ENCODE data around the gene OLFML1.

The OLFML1 gene

GRCh38 chr11:7485186-7486097 is at the start of gene OLFML1:
Gene OLFML1 (plus strand): TSS chr11:7485506. CDS start chr11:7485876, 370 bp downstream.
- Mint-ChIP-seq H3K27ac (no peak within 1 kb of the TSS), H3K36me3 (peaks cover 2% of the 10 kb centered on the region), H3K9me3 (ENCODE audit: low read depth) (no peaks in the 10 kb centered on the region), H3K4me3 (no peak within 1 kb of the TSS), H3K27me3 (no peaks in the 10 kb centered on the region), H3K4me1 (ENCODE audit: low read depth) (no peaks in the 10 kb centered on the region)

DNA sequence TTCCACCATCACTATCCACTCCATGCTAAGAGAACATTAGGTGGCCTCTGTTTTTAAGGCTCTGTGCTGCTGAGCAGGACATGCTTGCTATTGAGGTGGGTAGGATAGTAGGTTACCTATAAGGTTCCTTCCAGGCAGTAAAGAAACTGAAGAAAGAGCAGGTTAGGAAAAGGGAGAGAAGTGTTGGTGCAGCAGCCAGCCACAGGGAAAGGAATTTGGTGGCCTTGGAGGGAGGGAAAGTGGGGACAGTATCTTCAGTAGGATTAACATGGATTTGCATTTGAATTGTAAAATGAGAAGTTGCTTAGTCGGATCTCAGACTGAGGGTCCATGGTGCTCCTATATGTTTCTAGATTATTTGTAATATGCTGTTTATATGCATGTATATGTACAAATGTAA is 49.2 kb upstream of the OLFML1 start:
- H3K36me3 Mint-ChIP-seq = peaks cover 9% of the 10 kb centered on the region
- H3K4me1 Mint-ChIP-seq (ENCODE audit: low read depth) = peaks cover 23% of the 10 kb centered on the region
- no peaks in the 10 kb centered on the region for H3K27me3 Mint-ChIP-seq
- peak overlapping the region; percentile 71 for H3K4me3 Mint-ChIP-seq
- H3K9me3 Mint-ChIP-seq (ENCODE audit: low read depth) = no peaks in the 10 kb centered on the region
- H3K27ac Mint-ChIP-seq = no peak overlapping the region

GRCh38 chr11:7436657-7437056 is 48.6 kb upstream of the OLFML1 start:
- peaks cover 9% of the 10 kb centered on the region for H3K36me3 Mint-ChIP-seq
- no peaks in the 10 kb centered on the region for H3K27me3 Mint-ChIP-seq
- H3K9me3 Mint-ChIP-seq (ENCODE audit: low read depth) = no peaks in the 10 kb centered on the region
- peaks cover 23% of the 10 kb centered on the region for H3K4me1 Mint-ChIP-seq (ENCODE audit: low read depth)
- H3K4me3 Mint-ChIP-seq = peak overlapping the region; percentile 71
- peak overlapping the region; percentile 74 for H3K27ac Mint-ChIP-seq

GRCh38 chr11:7437696-7438095 is 47.6 kb upstream of the OLFML1 start:
- no peak overlapping the region for H3K27ac Mint-ChIP-seq
- no peaks in the 10 kb centered on the region for H3K27me3 Mint-ChIP-seq
- H3K4me1 Mint-ChIP-seq (ENCODE audit: low read depth) = peaks cover 23% of the 10 kb centered on the region
- no peak overlapping the region for H3K4me3 Mint-ChIP-seq
- H3K9me3 Mint-ChIP-seq (ENCODE audit: low read depth) = no peaks in the 10 kb centered on the region
- H3K36me3 Mint-ChIP-seq = peaks cover 9% of the 10 kb centered on the region

DNA sequence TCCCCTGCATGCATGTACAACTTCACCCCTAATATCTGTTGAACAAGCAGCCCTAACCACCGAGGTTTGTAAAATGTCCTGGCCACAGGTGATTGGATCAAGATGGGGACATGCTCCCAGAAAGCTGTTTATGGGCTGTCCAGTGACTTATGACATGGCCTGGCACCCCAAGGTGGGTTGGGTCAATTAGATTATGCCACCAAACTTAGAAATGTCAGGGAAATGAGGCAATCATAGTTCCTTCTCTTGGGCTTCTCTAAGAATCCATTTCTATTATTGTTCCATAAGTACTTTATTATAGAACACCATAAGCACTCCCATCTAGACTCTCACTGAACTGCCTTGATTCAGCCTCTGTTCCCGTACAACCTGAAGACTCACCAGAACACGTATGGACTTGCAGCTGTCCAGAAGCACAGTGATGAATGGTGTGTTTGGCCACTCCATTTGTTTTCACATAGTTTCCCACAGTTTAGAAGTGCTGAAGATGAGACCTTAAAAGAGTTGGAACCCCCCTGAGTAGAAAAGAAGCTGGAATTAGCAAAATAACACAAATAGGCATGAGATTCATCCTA is 45.5 kb upstream of the OLFML1 start:
- H3K27me3 Mint-ChIP-seq = no peaks in the 10 kb centered on the region
- H3K9me3 Mint-ChIP-seq (ENCODE audit: low read depth) = no peaks in the 10 kb centered on the region
- peaks cover 23% of the 10 kb centered on the region for H3K4me1 Mint-ChIP-seq (ENCODE audit: low read depth)
- H3K4me3 Mint-ChIP-seq = no peak overlapping the region
- H3K36me3 Mint-ChIP-seq = peaks cover 8% of the 10 kb centered on the region
- H3K27ac Mint-ChIP-seq = no peak overlapping the region

GRCh38 chr11:7442588-7443215 is 42.6 kb upstream of the OLFML1 start:
- Mint-ChIP-seq H3K9me3 (ENCODE audit: low read depth) (no peaks in the 10 kb centered on the region), H3K27ac (no peak overlapping the region), H3K4me1 (ENCODE audit: low read depth) (peaks cover 3% of the 10 kb centered on the region), H3K27me3 (no peaks in the 10 kb centered on the region), H3K36me3 (peaks cover 7% of the 10 kb centered on the region), H3K4me3 (no peak overlapping the region)

DNA sequence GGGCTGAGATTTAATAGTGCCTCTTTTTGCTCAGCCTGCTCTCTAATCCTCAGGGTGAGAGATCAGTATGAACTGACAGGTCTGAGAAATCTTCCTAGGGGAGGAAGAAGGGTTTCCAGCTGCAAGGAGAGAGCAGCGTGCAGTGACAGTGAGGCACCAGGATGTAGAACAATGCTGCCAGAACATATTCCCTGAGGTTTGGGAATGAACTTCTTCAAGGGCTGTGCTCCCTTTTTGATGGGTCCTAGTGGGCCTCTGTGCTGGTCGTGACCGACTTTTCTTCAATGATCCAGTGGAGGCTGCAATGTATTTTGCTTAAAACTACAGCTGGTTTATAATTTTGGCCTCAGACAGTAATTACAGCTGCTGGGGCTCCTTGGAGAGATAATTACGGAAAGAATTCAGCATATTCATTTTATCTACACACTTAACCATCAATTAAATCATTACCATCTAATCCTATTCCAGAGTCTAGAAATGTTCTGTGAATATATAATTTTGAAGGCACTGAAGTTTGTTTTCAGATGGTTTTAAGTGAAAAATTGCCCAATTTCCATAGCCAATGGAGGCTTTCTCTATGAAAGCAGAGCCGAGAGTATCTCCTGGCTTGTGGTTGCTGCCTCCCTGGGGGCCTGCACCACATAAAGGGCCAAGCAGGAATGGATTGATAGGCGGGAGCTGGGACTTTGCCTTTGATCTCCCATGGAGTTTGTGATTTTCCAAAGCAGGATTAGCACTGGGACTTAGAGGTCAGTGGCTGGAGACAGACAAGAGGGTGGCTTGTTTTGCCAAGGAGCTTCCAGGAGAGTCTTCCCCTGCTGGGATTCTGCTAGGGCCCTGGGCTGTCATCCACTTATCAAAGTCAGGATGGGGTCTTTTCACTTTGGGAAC is 41.0 kb upstream of the OLFML1 start:
- Mint-ChIP-seq H3K27me3 (no peaks in the 10 kb centered on the region), H3K4me3 (no peak overlapping the region), H3K36me3 (peaks cover 4% of the 10 kb centered on the region), H3K9me3 (ENCODE audit: low read depth) (no peaks in the 10 kb centered on the region), H3K4me1 (ENCODE audit: low read depth) (no peaks in the 10 kb centered on the region), H3K27ac (no peak overlapping the region)

- Mint-ChIP-seq H3K4me1 (ENCODE audit: low read depth) (no peaks in the 10 kb centered on the region), H3K36me3 (peaks cover 2% of the 10 kb centered on the region)
Measured at GRCh38 chr11:7445564-7445963, 39.7 kb upstream of the OLFML1 start.

GRCh38 chr11:7448201-7448600 is 37.1 kb upstream of the OLFML1 start:
- Mint-ChIP-seq H3K9me3 (ENCODE audit: low read depth) (no peaks in the 10 kb centered on the region), H3K4me3 (no peak overlapping the region), H3K27me3 (no peaks in the 10 kb centered on the region), H3K27ac (no peak overlapping the region), H3K4me1 (ENCODE audit: low read depth) (no peaks in the 10 kb centered on the region), H3K36me3 (no peaks in the 10 kb centered on the region)

More at GRCh38 chr11:7445564-7445963, 39.7 kb upstream of the OLFML1 start:
- Mint-ChIP-seq H3K4me3 (no peak overlapping the region), H3K27ac (no peak overlapping the region), H3K27me3 (no peaks in the 10 kb centered on the region), H3K9me3 (ENCODE audit: low read depth) (no peaks in the 10 kb centered on the region)

DNA sequence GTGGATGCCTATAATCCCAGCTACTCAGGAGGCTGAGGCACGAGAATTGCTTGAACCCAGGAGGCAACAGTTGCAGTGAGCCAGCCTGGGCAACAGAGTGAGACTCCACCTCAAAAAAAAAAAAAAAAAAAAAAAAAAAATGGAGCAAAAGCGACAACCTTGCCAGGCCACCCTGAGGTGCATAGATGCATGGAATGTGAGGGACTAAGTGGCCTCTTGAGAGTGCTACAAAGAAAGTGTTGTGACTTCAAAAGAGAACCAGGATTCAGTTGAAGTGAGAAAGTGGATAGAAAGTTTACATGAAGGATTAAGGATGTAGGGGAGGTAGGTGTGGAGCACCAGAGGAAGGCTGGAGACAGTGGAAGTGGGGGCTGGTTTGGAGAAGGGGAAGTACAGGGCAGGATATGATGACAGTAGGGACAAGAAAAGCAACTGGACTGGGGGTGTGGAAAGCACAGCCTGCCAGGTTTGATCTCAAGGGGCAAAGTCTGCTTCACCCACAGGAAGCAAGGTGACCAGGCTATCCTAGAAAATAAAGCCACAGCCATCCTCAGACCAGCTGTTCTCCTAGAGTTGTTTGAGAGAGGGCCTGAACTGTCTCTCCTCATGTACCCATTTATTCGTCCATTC is 36.0 kb upstream of the OLFML1 start:
- Mint-ChIP-seq H3K27ac (no peak overlapping the region), H3K36me3 (no peaks in the 10 kb centered on the region), H3K27me3 (no peaks in the 10 kb centered on the region), H3K4me1 (ENCODE audit: low read depth) (no peaks in the 10 kb centered on the region), H3K4me3 (no peak overlapping the region), H3K9me3 (ENCODE audit: low read depth) (no peaks in the 10 kb centered on the region)

DNA sequence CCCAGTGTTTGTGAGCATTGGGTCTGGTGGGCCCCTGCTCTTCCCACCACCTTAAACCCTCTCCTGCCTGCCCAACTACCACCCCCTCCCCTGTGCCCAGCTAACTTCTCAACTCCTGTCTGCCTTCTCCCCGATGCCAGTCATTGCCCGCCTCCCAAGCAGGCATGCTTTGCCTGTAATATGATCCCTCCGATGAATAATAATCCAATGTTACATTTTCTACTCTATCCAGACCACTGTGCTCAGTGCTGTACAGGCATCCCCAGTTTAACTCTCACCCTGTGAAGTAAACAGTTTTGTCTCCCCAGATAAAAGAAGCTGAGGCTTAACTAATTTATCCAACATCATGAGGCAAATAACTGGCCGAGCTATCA is 35.5 kb upstream of the OLFML1 start:
- no peak overlapping the region for H3K27ac Mint-ChIP-seq
- H3K36me3 Mint-ChIP-seq = no peaks in the 10 kb centered on the region
- no peaks in the 10 kb centered on the region for H3K9me3 Mint-ChIP-seq (ENCODE audit: low read depth)
- no peak overlapping the region for H3K4me3 Mint-ChIP-seq
- no peaks in the 10 kb centered on the region for H3K4me1 Mint-ChIP-seq (ENCODE audit: low read depth)
- no peaks in the 10 kb centered on the region for H3K27me3 Mint-ChIP-seq

- Mint-ChIP-seq H3K27ac (no peak overlapping the region), H3K9me3 (ENCODE audit: low read depth) (no peaks in the 10 kb centered on the region), H3K4me3 (no peak overlapping the region), H3K36me3 (no peaks in the 10 kb centered on the region), H3K27me3 (no peaks in the 10 kb centered on the region), H3K4me1 (ENCODE audit: low read depth) (no peaks in the 10 kb centered on the region)
Measured at GRCh38 chr11:7450836-7451235, 34.5 kb upstream of the OLFML1 start.

DNA sequence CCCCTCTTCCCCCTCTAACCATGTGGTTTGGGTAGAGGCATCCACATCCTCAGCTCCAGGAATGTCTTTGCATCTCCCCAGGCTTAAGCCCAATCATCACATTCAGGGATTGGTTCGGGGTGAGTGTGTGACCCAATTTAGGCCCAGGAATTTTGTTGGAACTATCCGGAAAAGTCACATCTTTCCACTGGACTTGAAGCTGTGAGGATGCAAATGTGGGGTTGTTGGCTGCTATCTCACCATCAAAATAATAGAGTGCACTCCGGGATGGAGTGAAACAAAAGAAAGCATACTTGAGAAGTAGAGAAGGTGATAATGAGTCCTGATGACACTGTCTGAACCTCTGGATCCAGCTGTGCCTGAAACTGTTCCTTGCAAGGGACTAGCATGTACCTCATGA is 33.8 kb upstream of the OLFML1 start:
- H3K36me3 Mint-ChIP-seq = no peaks in the 10 kb centered on the region
- H3K4me1 Mint-ChIP-seq (ENCODE audit: low read depth) = no peaks in the 10 kb centered on the region
- no peak overlapping the region for H3K4me3 Mint-ChIP-seq
- H3K9me3 Mint-ChIP-seq (ENCODE audit: low read depth) = no peaks in the 10 kb centered on the region
- no peaks in the 10 kb centered on the region for H3K27me3 Mint-ChIP-seq
- no peak overlapping the region for H3K27ac Mint-ChIP-seq

DNA sequence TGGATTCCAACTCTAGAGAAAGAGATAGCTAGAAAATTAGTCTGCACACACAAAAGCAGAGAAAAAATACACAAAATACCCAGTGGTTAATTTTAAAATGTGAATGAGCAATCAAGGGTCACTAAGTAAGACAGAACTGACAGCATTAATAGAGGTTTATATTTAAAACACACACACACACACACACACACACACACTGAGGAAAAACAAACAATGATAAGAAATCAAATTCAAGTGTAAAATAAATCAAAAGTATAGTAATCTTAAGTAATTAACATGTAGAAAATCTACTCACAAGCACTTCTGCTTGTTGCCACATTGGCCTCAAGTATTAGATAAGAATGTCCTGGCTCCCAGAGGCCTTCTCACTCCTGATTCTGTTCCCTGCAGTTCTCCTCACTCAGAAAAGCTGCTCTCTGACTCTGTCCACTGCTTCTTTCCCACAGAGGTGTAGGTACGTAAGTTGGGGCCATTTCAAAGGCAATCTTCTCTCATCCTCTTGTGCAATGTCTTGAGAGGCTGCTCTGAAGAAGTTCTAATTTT is 33.3 kb upstream of the OLFML1 start:
- H3K9me3 Mint-ChIP-seq (ENCODE audit: low read depth) = no peaks in the 10 kb centered on the region
- no peaks in the 10 kb centered on the region for H3K4me1 Mint-ChIP-seq (ENCODE audit: low read depth)
- H3K27me3 Mint-ChIP-seq = no peaks in the 10 kb centered on the region
- H3K27ac Mint-ChIP-seq = no peak overlapping the region
- H3K4me3 Mint-ChIP-seq = no peak overlapping the region
- peaks cover 3% of the 10 kb centered on the region for H3K36me3 Mint-ChIP-seq
